ENCODE data around the gene LRRC8E. TPM values are rescaled to one million over a fixed set of nuclear protein-coding genes. Genes with fewer than 3 reads are reported as not detected.
A peak's percentile ranks its signal among the peaks of the same experiment; 100 is the strongest.

The LRRC8E gene
- total and polyA plus RNA-seq, 3 donors from 2014 or later, result 0.79 to 1.4 (median 0.92) TPM

GRCh38 chr19:7852851-7853769 is 35.2 kb upstream of the LRRC8E start:
- intact Hi-C loops (cut with DNase I; ENCODE audit: low total_unique reads), result no loop called here
- TF ChIP-seq POLR2A (IDR thresholded peaks at IDR 0.05) (no peak), CTCF (IDR thresholded peaks at IDR 0.05) (peak; percentile 62 to 87 (median 71))
- H3K27me3 ChIP-seq, result no peaks in the 10 kb centered on the region
- WGBS, 2 donors, result 32 to 52% methylated on average over 26 to 44 of the region's 45 CpGs
- H3K36me3 ChIP-seq (ENCODE audit: low read depth, missing control alignments), result no peaks in the 10 kb centered on the region
- DNase-seq, result peak; percentile 81
- peaks cover 9% of the 10 kb centered on the region for H3K4me1 ChIP-seq
- no peak overlapping the region for H3K4me3 ChIP-seq
- H3K9me3 ChIP-seq, result no peaks in the 10 kb centered on the region
- H3K27ac ChIP-seq, result no peak overlapping the region

- H3K9me3 ChIP-seq, result no peaks in the 10 kb centered on the region
- intact Hi-C loops (cut with DNase I; ENCODE audit: low total_unique reads), result no loop called here
- no peaks in the 10 kb centered on the region for H3K27me3 ChIP-seq
- H3K36me3 ChIP-seq (ENCODE audit: low read depth, missing control alignments), result no peaks in the 10 kb centered on the region
- no peak overlapping the region for H3K4me3 ChIP-seq
- no peak overlapping the region for H3K27ac ChIP-seq
- TF ChIP-seq CTCF (IDR thresholded peaks at IDR 0.05), result no peak
- no peak for TF ChIP-seq POLR2A (IDR thresholded peaks at IDR 0.05)
- WGBS, 2 donors, result 79 to 82% methylated on average over 12 of the region's 12 CpGs
- DNase-seq, result no peak
- peaks cover 9% of the 10 kb centered on the region for H3K4me1 ChIP-seq
Measured at GRCh38 chr19:7853770-7854128, 34.6 kb upstream of the LRRC8E start.

- Histone ChIP-seq H3K9me3 (no peaks in the 10 kb centered on the region), H3K27ac (no peak overlapping the region), H3K4me1 (peaks cover 5% of the 10 kb centered on the region), H3K4me3 (no peak overlapping the region), H3K27me3 (no peaks in the 10 kb centered on the region), H3K36me3 (ENCODE audit: low read depth, missing control alignments) (no peaks in the 10 kb centered on the region)
- TF ChIP-seq CTCF (IDR thresholded peaks at IDR 0.05) (no peak), POLR2A (IDR thresholded peaks at IDR 0.05) (no peak)
- WGBS, 2 donors, result 88 to 90% methylated on average over 25 to 26 of the region's 26 CpGs
- DNase-seq, result no peak
- intact Hi-C loops (cut with DNase I; ENCODE audit: low total_unique reads), result no loop called here
Measured at GRCh38 chr19:7855426-7856108, 32.7 kb upstream of the LRRC8E start.

GRCh38 chr19:7856109-7856591 is 32.2 kb upstream of the LRRC8E start:
- no peaks in the 10 kb centered on the region for H3K27me3 ChIP-seq
- no peak overlapping the region for H3K27ac ChIP-seq
- WGBS, 2 donors, result 88 to 89% methylated on average over 16 of the region's 16 CpGs
- no peaks in the 10 kb centered on the region for H3K36me3 ChIP-seq (ENCODE audit: low read depth, missing control alignments)
- peaks cover 5% of the 10 kb centered on the region for H3K4me1 ChIP-seq
- intact Hi-C loops (cut with DNase I; ENCODE audit: low total_unique reads), result no loop called here
- no peak overlapping the region for H3K4me3 ChIP-seq
- no peak for DNase-seq
- H3K9me3 ChIP-seq, result no peaks in the 10 kb centered on the region
- TF ChIP-seq POLR2A (IDR thresholded peaks at IDR 0.05) (no peak), CTCF (IDR thresholded peaks at IDR 0.05) (no peak)
